Tibial artery (tissue), 4 donors: ENCODE data around the gene C12orf56.

ENCODE experiments used
- DNase-seq, 2 donors: peaks; one replicate each; pipeline ENCODE4 v3.0.0-alpha.2; 2019
- H3K27ac ChIP-seq, 2 donors: fragments of 200-600 bp; sonication (generic) in 1 of 2; 1 replicate in 1 of 2; 2 replicates in 1 of 2; pipeline ENCODE4 v1.5.1; 2018 to 2019; ENCODE audit warnings: mild to moderate bottlenecking in 1 of 2
- H3K27me3 ChIP-seq, 2 donors: fragments of 200-600 bp; sonication (generic) in 1 of 2; one replicate each; pipeline versions ENCODE4 v1.5.1 to v1.6.0; 2016 to 2019
- H3K36me3 ChIP-seq, 3 donors: fragments of 200-600 bp; sonication (generic) in 2 of 3; one replicate each; pipeline ENCODE4 v1.5.1; 2016 to 2019; ENCODE audit warnings: mild to moderate bottlenecking in 2 of 3
- H3K4me1 ChIP-seq, 4 donors: fragments of 200-600 bp; sonication (generic) in 2 of 4; 1 replicate in 3 of 4; 2 replicates in 1 of 4; pipeline ENCODE4 v1.5.1; 2016 to 2019
- H3K4me3 ChIP-seq, 2 donors: fragments of 200-600 bp; sonication (generic) in 1 of 2; 1 replicate in 1 of 2; 2 replicates in 1 of 2; pipeline ENCODE4 v1.5.1; 2018 to 2019; ENCODE audit warnings: mild to moderate bottlenecking in 2 of 2
- H3K9me3 ChIP-seq, 3 donors: fragments of 200-600 bp; sonication (generic) in 1 of 3; one replicate each; pipeline ENCODE4 v1.5.1; 2016 to 2019
- CTCF ChIP-seq, 2 experiments: fragments of 200-600 bp in 1 of 2; fragments of 450-650 bp in 1 of 2; IDR thresholded peaks; one replicate each; pipeline ENCODE4 v1.5.1; 2017 to 2019; ENCODE audit warnings: antibody characterized with exemption in 2 of 2, mild to moderate bottlenecking in 1 of 2, moderate library complexity in 1 of 2
- intact Hi-C: fragments of 100-400 bp; cut with DNase I; formaldehyde crosslinking; loops from one replicate; pipeline ENCODE4 v1.15.0; 2023; ENCODE audit warnings: low total_unique reads

Gene C12orf56

GRCh38 chr12:64256166-64256800 is 134.3 kb downstream of the C12orf56 start:
- Histone ChIP-seq H3K27me3 (no peaks in the 10 kb centered on the region), H3K4me3 (no peak overlapping the region), H3K36me3 (no peaks in the 10 kb centered on the region), H3K27ac (no peak overlapping the region), H3K4me1 (peaks cover 0 to 9% (median 2%) of the 10 kb centered on the region in 4 donors), H3K9me3 (no peaks in the 10 kb centered on the region)
- TF ChIP-seq CTCF (IDR thresholded peaks at IDR 0.05), result peak; percentile 60 to 83
- intact Hi-C loops, result loop anchor here (2.0 to 5.0 kb wide), 2 partner anchors 417 to 434 kb away; no protein-coding TSS in a partner anchor
- no peak for DNase-seq

DNA sequence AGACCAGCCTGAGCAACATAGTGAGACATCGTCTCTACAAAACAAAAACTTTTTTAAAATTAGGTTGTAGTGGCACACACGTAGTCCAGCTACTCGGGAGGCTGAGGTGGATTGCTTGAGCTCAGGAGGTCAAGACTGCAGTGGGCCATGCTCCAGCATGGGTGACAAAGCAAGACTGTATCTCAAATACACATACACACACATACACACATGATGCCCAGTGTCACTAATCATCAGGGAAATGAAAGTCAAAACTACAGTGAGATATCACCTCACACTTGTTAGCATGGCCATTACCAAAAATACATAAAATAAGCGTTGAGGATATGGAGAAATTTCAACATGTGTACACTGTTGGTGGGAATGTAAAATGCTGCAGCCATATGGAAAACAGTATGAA is 135.3 kb downstream of the C12orf56 start:
- H3K27ac ChIP-seq, result no peak overlapping the region
- peaks cover 0 to 9% (median 2%) of the 10 kb centered on the region in 4 donors for H3K4me1 ChIP-seq
- no peak overlapping the region for H3K4me3 ChIP-seq
- H3K36me3 ChIP-seq, result no peaks in the 10 kb centered on the region
- H3K27me3 ChIP-seq, result no peaks in the 10 kb centered on the region
- TF ChIP-seq CTCF (IDR thresholded peaks at IDR 0.05), result no peak
- no peak for DNase-seq
- intact Hi-C loops, result loop anchor here (5.0 kb wide), 1 partner anchor 433 kb away; no protein-coding TSS in a partner anchor
- H3K9me3 ChIP-seq, result no peaks in the 10 kb centered on the region

- H3K27ac ChIP-seq, result peak overlapping the region; percentile 8 to 48
- H3K4me1 ChIP-seq, result peaks cover 0 to 9% (median 2%) of the 10 kb centered on the region in 4 donors
- no peaks in the 10 kb centered on the region for H3K27me3 ChIP-seq
- no peak overlapping the region for H3K4me3 ChIP-seq
- H3K36me3 ChIP-seq, result no peaks in the 10 kb centered on the region
- intact Hi-C loops, result no loop called here
- no peak for DNase-seq
- H3K9me3 ChIP-seq, result no peaks in the 10 kb centered on the region
- no peak for TF ChIP-seq CTCF (IDR thresholded peaks at IDR 0.05)
Measured at GRCh38 chr12:64253356-64253755, 137.2 kb downstream of the C12orf56 start.

DNA sequence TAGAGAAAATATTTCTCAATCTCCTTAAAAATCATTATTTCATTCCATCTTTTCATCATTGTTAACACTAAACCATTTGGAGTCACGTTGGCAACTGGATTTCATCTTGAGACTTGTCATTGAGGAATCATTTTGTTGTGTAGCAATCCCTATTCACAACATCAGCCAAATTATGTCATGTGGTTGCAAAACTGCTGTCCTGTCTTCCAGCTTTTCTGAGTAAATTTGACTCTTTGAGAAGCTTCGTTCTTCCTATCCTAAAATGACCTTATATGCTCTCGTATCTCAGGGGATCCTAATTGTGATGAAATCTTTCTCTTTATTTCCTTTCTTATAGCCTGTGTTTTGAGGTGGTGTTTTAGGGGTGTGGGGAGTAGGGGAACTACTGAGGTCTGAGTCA is 137.9 kb downstream of the C12orf56 start:
- Histone ChIP-seq H3K27ac (peak overlapping the region; percentile 8 to 48), H3K9me3 (no peaks in the 10 kb centered on the region), H3K4me1 (peaks cover 0 to 9% (median 2%) of the 10 kb centered on the region in 4 donors), H3K4me3 (no peak overlapping the region), H3K36me3 (no peaks in the 10 kb centered on the region), H3K27me3 (no peaks in the 10 kb centered on the region)
- no peak for TF ChIP-seq CTCF (IDR thresholded peaks at IDR 0.05)
- DNase-seq, result peak in 1 of 2 donors; percentile 30
- intact Hi-C loops, result no loop called here

- Histone ChIP-seq H3K9me3 (no peaks in the 10 kb centered on the region), H3K36me3 (no peaks in the 10 kb centered on the region), H3K27ac (no peak overlapping the region), H3K27me3 (no peaks in the 10 kb centered on the region), H3K4me3 (no peak overlapping the region), H3K4me1 (no peaks in the 10 kb centered on the region)
- no peak for TF ChIP-seq CTCF (IDR thresholded peaks at IDR 0.05)
- no peak for DNase-seq
- intact Hi-C loops, result no loop called here
Measured at GRCh38 chr12:64243809-64244208, 146.7 kb downstream of the C12orf56 start.
